Right ventricle myocardium inferior (tissue), 1 donor: ENCODE results near the gene ENTR1. TPM values are rescaled to one million over a fixed set of nuclear protein-coding genes. Genes with fewer than 3 reads are reported as not detected.

Experiments used
- ATAC-seq: fragments of 200-7000 bp; cut with Tn5 transposase; one replicate; pipeline ENCODE4 v1.9.1; 2020; ENCODE audit warnings: mild to moderate bottlenecking, moderate library complexity
- DNase-seq: peaks from one replicate; pipeline ENCODE4 v3.0.0; 2021; ENCODE audit errors: missing footprints
- intact Hi-C: fragments of 100-400 bp; cut with DNase I; formaldehyde crosslinking; loops from one replicate; pipeline ENCODE4 v1.11.0; 2022
- total RNA-seq: library from RNA; stranded (reverse); fragmentation: NEBNext Ultra II Directional; extraction: Animal tissue kit (Norgen Biotek cat#: 25700); gene quantifications from one replicate; pipeline ENCODE4 v1.2.1, GENCODE V29; 2021
- donor health status: DM: no; HTN: yes; CAD: no; lungs with severe emphysema.

The ENTR1 gene
- total RNA-seq, 1 donor from 2014 or later: 23.7 TPM

DNA sequence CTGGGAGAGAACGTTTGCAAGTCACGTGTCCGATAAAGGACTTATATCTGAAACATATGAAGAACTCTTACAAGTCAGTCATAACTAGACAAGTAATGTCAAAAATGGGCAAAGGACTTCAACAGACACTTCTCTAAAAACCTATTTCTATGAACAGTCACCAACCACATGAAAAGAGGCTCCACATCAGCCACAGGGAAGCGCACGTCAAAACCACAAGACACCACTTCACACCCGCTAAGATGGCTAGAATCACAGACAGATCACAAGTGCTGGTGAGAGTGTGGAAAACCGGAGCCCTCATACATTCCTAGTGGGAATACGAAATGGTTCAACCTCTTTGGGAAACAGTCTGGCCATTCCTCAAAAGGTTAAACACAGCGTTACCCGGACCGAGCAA lies 25.4 kb downstream of the ENTR1 start:
- ATAC-seq (no peak), DNase-seq (no peak)
- intact Hi-C loops: no loop called here

- ATAC-seq (no peak), DNase-seq (no peak)
- intact Hi-C loops: no loop called here
Measured at GRCh38 chr9:136383436-136383835, 27.0 kb downstream of the ENTR1 start.

GRCh38 chr9:136381966-136382513 lies 28.4 kb downstream of the ENTR1 start:
- no peak for DNase-seq
- intact Hi-C loops: no loop called here

GRCh38 chr9:136381311-136381710 lies 29.1 kb downstream of the ENTR1 start:
- ATAC-seq (peak; percentile 66), DNase-seq (no peak)
- intact Hi-C loops: no loop called here

More at GRCh38 chr9:136381966-136382513, 28.4 kb downstream of the ENTR1 start:
- ATAC-seq: no peak

- intact Hi-C loops: no loop called here
- no peak for DNase-seq
- no peak for ATAC-seq
Measured at GRCh38 chr9:136380381-136380780, 30.0 kb downstream of the ENTR1 start.

GRCh38 chr9:136379891-136380290 lies 30.5 kb downstream of the ENTR1 start:
- ATAC-seq (no peak), DNase-seq (no peak)
- intact Hi-C loops: no loop called here

- no peak for ATAC-seq
- intact Hi-C loops: no loop called here
- DNase-seq: no peak
Measured at GRCh38 chr9:136379401-136379800, 31.0 kb downstream of the ENTR1 start.

DNA sequence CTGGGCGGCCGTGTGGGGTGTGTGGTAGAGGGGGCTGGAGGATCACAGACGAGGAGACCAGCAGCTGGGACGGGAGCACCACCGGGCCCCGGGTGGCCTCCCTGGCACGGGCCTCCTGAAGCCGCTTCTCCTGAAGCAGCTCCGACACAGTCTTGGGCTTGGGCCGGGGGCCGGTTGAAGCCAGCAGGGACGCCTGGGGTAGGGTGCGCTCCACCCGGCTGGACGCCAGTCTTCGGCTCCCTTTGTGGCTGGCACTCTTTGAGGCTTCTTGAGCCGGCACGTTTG lies 31.5 kb downstream of the ENTR1 start:
- no peak for DNase-seq
- ATAC-seq: no peak
- intact Hi-C loops: no loop called here

DNA sequence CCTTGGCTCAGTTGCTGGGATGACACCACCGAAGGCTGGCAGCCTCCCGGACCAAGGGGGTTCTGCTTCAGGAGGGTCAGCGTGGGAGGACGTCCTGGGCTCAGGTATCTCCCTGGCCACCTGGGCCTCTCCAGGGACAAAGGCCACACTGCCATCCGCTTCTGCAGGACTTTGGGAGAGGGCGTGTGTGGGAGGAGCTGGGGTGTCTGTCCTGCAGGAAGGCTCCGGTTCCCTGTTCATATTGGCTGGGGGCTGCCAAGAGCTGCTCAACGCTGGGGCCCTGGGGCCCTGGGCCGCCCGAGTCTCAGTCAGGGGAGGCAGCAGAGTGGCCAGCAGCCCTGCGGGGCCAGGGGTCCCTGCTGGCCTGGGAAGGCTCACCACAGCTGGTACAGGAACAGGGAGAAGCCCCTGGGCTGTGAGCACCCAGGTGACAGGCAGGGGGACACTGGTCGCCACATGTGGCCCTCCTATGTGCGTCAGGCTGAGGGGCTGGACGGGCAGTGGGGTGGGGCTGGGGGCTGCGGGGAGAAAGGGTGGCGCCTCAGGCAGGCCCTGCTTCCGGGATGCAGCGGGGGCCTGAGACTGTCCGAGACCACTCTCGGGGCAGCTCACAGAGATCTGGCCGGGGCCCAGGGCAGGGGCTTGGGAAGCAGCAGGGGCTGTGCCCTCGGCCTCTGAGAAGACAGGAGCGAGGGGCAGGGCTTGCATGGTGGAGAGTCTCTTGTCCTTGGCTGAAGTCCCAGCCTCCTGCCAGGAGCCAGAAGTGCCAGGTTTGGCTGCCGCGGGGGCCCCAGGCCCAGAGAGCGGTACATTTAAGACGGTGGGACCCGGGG lies 32.0 kb downstream of the ENTR1 start:
- intact Hi-C loops: no loop called here
- ATAC-seq: no peak
- DNase-seq: peak; percentile 65

- DNase-seq (no peak), ATAC-seq (no peak)
- intact Hi-C loops: no loop called here
Measured at GRCh38 chr9:136377341-136378169, 32.9 kb downstream of the ENTR1 start.

- no peak for DNase-seq
- intact Hi-C loops: no loop called here
- no peak for ATAC-seq
Measured at GRCh38 chr9:136376457-136376856, 34.0 kb downstream of the ENTR1 start.

GRCh38 chr9:136375096-136375495 lies 35.3 kb downstream of the ENTR1 start:
- ATAC-seq: no peak
- no peak for DNase-seq

DNA sequence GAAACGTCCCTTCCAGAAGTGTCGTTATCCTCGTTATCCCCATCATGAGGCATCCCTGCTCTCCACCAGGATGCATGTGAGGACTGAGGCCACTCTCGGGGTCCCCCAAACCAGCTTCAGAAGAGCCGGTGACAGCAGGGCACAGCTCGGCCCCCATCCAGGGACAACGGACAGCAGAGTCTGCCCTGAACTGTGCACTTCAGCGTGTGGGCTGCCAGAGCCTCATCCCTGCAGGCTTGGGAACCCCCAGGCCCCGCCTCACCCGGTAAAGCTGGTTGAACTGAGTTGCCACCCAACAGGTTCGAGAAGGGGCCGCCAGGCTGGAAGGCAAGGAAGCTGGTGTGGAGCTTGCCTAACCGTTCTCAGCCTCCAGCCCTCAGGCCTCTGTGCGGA lies 36.2 kb downstream of the ENTR1 start:
- intact Hi-C loops: no loop called here
- DNase-seq: no peak
- no peak for ATAC-seq

More at GRCh38 chr9:136375096-136375495, 35.3 kb downstream of the ENTR1 start:
- intact Hi-C loops: no loop called here

GRCh38 chr9:136373300-136374182 lies 36.9 kb downstream of the ENTR1 start, which contains the start of gene CARD9:
Gene CARD9, minus strand, starts transcription at chr9:136373669. Its CDS starts 1,591 bp downstream, at chr9:136372078.
- intact Hi-C loops: no loop called here
- DNase-seq: peak; percentile 84
- peak; percentile 49 for ATAC-seq

DNA sequence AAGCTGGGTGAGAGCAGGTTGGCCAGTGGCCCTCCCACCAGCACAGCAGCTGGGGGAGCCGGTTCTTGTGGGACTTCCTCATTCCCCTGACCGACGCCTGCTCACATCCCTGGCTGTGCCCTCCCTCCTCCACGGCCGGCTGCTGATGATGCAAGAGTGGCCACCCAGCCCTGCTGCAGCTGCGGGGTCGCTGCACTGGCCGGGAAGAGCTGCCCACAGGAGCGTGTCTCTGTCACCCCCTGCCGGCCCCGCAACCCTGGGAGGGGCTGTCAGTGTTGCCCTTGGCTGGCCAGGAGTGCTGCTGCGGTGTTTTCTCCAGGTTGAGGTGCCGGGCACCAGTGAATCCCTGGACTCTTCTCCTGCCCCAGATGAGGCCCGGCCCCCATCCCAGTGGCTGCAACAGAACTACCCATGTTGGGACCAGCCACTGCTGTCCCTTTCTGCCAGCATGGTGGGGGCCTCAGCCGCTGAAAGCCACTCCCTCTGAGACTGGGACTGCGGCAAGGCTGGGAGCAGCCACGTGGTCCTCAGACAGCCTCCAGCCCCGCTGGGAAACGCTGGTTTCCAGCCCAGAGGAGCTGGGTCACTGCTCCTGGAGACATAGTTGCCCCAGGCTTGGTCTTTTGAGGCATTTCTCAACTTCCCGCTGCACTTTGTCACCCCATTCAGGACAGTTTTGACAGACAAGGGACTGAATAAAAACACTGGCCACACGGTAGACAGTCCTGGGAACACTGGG lies 37.7 kb downstream of the ENTR1 start:
- intact Hi-C loops: no loop called here

DNA sequence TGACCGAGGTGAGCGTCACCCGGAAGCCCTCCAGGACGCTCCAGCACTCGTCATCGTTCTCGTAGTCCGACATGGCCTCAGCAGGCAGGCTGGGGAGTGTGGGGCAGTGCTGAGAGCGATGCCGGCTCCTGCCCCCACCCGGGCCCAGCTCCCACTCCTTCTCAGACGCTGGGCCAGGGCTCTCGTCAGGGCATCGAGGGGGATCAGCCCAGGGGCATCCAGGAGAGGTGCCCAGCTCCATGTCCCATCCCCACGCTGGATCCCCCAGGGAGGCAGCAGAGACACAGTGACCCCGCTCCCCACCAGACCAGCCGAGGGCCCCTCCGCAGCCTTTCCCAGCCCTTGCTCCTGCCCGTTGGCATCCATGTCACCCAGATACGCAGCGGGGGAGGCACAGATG lies 38.4 kb downstream of the ENTR1 start:
- intact Hi-C loops: no loop called here
- no peak for DNase-seq
- ATAC-seq: no peak

More for the DNA sequence above, 37.7 kb downstream of the ENTR1 start:
- ATAC-seq (peak; percentile 55), DNase-seq (peak; percentile 88)

DNA sequence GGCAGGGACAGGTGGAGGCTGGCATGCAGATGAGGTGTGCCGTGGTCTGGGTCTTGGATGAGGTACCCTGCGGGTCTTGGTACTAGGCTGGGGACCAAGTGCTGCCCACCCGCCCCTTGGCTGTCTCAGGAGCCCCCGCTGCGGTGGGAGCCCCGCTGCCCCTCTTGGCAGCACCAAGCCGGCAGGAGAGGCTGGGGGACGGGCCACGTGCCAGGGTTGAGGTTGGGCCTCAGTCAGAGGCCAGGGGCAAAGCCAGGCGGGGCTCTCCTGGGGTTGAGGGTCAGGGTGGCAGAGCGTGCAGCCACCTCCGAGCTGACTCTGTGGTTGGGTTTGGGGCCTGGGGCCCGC lies 38.9 kb downstream of the ENTR1 start:
- intact Hi-C loops: no loop called here
- DNase-seq: no peak
- ATAC-seq: no peak
